ENCODE results near the gene GPR75. TPM values are rescaled to one million over a fixed set of nuclear protein-coding genes. Genes with fewer than 3 reads are reported as not detected.

Gene GPR75
- total RNA-seq, 6 experiments from 2014 or later, result 1.1 to 3.3 (median 1.4) TPM

- 92% methylated on average over 4 of the region's 4 CpGs for WGBS (ENCODE audit: insufficient coverage, low coverage, low lambda C conversion rate, missing lambda C conversion rate)
- Histone ChIP-seq H3K4me3 (no peak overlapping the region), H3K27me3 (no peaks in the 10 kb centered on the region), H3K9me3 (no peaks in the 10 kb centered on the region), H3K4me1 (peaks cover 0 to 16% (median 2%) of the 10 kb centered on the region in 4 donors), H3K36me3 (peaks cover 0 to 5% (median 2%) of the 10 kb centered on the region in 4 donors), H3K27ac (peak overlapping the region in 1 of 3 donors; percentile 41)
- TF ChIP-seq POLR2A (IDR thresholded peaks at IDR 0.05), result no peak
- TF ChIP-seq CTCF (IDR thresholded peaks at IDR 0.05), result no peak
- intact Hi-C loops (cut with DNase I), result no loop called here
- no peak for ATAC-seq
- DNase-seq, result no peak
Observed at GRCh38 chr2:53819634-53820033, 40.1 kb downstream of the GPR75 start.

GRCh38 chr2:53818854-53819435, 40.8 kb downstream of the GPR75 start:
- Histone ChIP-seq H3K4me3 (no peak overlapping the region), H3K27ac (peak overlapping the region in 1 of 3 donors; percentile 41), H3K4me1 (peaks cover 0 to 16% (median 2%) of the 10 kb centered on the region in 4 donors), H3K9me3 (no peaks in the 10 kb centered on the region), H3K27me3 (no peaks in the 10 kb centered on the region), H3K36me3 (peaks cover 0 to 5% (median 2%) of the 10 kb centered on the region in 4 donors)
- intact Hi-C loops (cut with DNase I), result no loop called here
- 12% methylated on average over 3 of the region's 3 CpGs for WGBS (ENCODE audit: insufficient coverage, low coverage, low lambda C conversion rate, missing lambda C conversion rate)
- TF ChIP-seq POLR2A (IDR thresholded peaks at IDR 0.05), result no peak
- no peak for TF ChIP-seq CTCF (IDR thresholded peaks at IDR 0.05)
- ATAC-seq (peak; percentile 13 to 82 (median 62)), DNase-seq (no peak)

GRCh38 chr2:53813151-53813550, 46.6 kb downstream of the GPR75 start:
- DNase-seq (no peak), ATAC-seq (peak; percentile 42 to 88 (median 74))
- intact Hi-C loops (cut with DNase I), result no loop called here
- Histone ChIP-seq H3K27ac (peak overlapping the region in 1 of 3 donors; percentile 39), H3K9me3 (no peaks in the 10 kb centered on the region), H3K4me3 (no peak overlapping the region), H3K27me3 (no peaks in the 10 kb centered on the region), H3K4me1 (peaks cover 0 to 3% (median 0%) of the 10 kb centered on the region in 4 donors), H3K36me3 (peaks cover 0 to 23% (median 17%) of the 10 kb centered on the region in 4 donors)
- TF ChIP-seq CTCF (IDR thresholded peaks at IDR 0.05) (no peak), POLR2A (IDR thresholded peaks at IDR 0.05) (no peak)

DNA sequence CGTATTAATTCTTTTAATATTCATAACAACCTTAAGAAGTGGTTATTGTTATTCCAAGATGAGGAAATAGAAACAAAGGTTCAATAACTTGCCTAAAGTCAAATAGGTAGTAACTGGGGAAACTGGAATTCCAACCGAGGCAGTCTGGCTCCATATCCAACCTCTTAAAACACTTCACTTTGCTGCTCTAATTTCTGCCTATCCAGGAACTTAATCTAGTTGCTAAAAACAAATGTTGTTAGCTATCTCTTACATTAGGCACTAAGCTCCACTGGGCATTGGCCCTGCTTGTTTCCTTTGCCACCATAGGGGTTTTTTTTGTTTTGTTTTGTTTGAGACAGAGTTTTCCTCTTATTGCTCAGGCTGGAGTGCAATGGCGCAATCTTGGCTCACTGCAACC, 48.2 kb downstream of the GPR75 start:
- no peaks in the 10 kb centered on the region for H3K27me3 ChIP-seq
- H3K4me1 ChIP-seq, result no peaks in the 10 kb centered on the region
- H3K27ac ChIP-seq, result no peak overlapping the region
- peaks cover 0 to 23% (median 15%) of the 10 kb centered on the region in 4 donors for H3K36me3 ChIP-seq
- TF ChIP-seq POLR2A (IDR thresholded peaks at IDR 0.05) (no peak), CTCF (IDR thresholded peaks at IDR 0.05) (no peak)
- H3K9me3 ChIP-seq, result no peaks in the 10 kb centered on the region
- H3K4me3 ChIP-seq, result no peak overlapping the region
- WGBS (ENCODE audit: insufficient coverage, low coverage, low lambda C conversion rate, missing lambda C conversion rate), result 89% methylated on average over 3 of the region's 3 CpGs
- DNase-seq (no peak), ATAC-seq (no peak)
- intact Hi-C loops (cut with DNase I), result no loop called here

Small RNA genes lying within 50 kb of the gene (microRNA-seq; reads per million reads assigned to microRNA genes)
- 0 to 0.58 reads per million in 2 donors for gene MIR3682

Small RNA genes lying within 50 kb of the gene (small RNA-seq; reads per million reads assigned to genes)
- 0 reads per million in 2 experiments for gene MIR3682

Other genes with a start within 250 kb of the GPR75 start
- 1 to 10 TPM; 1.2 to 4.3 (median 2.5) TPM for gene CHAC2, start 92.2 kb downstream of the GPR75 start, total RNA-seq
- 1 to 10 TPM; 3.6 to 8.4 (median 5.3) TPM for gene ASB3, start 73.0 kb downstream of the GPR75 start, total RNA-seq
- 10 to 100 TPM; 18.0 to 40.0 (median 22.1) TPM for gene ERLEC1, start 72.9 kb downstream of the GPR75 start, total RNA-seq
- gene PSME4, start 111.0 kb upstream of the GPR75 start, total RNA-seq, result 10 to 100 TPM; 28.1 to 36.7 (median 29.5) TPM